ENCODE data around the gene FAM221A.

FAM221A gene

GRCh38 chr7:23658831-23659427 lies 21.1 kb upstream of the FAM221A start:
- H3K36me3 ChIP-seq: no peaks in the 10 kb centered on the region
- no peak overlapping the region for H3K4me3 ChIP-seq (ENCODE audit: low read depth, low read length)
- no peaks in the 10 kb centered on the region; the same call in 1 of the 2 replicates for H3K9me3 ChIP-seq
- H3K4me1 ChIP-seq: no peaks in the 10 kb centered on the region
- H3K27me3 ChIP-seq: no peaks in the 10 kb centered on the region
- DNase-seq: no peak
- TF ChIP-seq, protein P1, sequence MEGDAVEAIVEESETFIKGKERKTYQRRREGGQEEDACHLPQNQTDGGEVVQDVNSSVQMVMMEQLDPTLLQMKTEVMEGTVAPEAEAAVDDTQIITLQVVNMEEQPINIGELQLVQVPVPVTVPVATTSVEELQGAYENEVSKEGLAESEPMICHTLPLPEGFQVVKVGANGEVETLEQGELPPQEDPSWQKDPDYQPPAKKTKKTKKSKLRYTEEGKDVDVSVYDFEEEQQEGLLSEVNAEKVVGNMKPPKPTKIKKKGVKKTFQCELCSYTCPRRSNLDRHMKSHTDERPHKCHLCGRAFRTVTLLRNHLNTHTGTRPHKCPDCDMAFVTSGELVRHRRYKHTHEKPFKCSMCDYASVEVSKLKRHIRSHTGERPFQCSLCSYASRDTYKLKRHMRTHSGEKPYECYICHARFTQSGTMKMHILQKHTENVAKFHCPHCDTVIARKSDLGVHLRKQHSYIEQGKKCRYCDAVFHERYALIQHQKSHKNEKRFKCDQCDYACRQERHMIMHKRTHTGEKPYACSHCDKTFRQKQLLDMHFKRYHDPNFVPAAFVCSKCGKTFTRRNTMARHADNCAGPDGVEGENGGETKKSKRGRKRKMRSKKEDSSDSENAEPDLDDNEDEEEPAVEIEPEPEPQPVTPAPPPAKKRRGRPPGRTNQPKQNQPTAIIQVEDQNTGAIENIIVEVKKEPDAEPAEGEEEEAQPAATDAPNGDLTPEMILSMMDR (IDR thresholded peaks at IDR 0.05; ENCODE audit: low read depth, low read length): no peak

- Histone ChIP-seq H3K4me1 (no peaks in the 10 kb centered on the region), H3K27me3 (no peaks in the 10 kb centered on the region), H3K36me3 (no peaks in the 10 kb centered on the region), H3K9me3 (no peaks in the 10 kb centered on the region; the same call in 1 of the 2 replicates), H3K4me3 (ENCODE audit: low read depth, low read length) (no peak overlapping the region)
- TF ChIP-seq, protein P1 (IDR thresholded peaks at IDR 0.05; ENCODE audit: low read depth, low read length): no peak
- DNase-seq: no peak
Observed at GRCh38 chr7:23661385-23661784, 18.6 kb upstream of the FAM221A start.

DNA sequence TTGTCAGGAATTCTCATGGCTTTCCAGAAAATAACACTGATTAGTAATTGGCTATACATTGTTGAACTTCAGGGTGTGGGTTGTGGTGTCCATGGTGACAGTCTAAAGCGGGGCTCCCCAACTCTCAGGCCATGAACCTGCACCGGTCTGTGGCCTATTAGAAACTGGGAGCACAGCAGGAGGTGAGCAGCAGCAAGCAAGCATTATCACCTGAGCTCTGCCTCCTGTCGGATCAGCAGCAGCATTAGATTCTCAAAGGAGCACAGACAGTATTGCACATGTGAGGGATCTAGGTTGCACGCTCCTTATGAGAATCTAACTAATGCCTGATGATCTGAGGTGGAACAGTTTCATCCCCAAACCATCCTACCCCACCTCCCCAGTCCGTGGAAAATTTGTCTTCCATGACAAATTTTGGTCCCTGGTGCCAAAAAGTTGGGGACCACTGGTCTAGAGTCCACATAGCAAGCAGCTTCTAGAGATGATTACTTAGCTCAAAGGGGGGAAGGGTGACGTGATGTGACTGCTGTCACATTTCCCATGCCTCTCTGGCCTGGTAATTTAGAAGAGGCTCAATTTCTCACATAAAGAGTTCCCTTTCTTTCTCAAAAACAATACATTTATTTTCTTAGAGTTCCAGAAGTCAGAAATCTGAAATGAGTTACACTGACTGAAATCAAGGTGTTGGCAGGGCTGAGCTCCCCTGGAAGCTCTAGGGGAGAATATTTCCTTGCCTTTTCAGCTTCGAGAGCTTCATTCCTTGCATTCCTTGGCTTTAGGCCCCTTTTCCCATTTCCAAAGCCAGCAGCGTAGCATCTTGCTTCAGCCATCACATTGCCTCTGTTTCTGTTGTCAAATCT lies 17.6 kb upstream of the FAM221A start:
- DNase-seq: no peak
- no peaks in the 10 kb centered on the region for H3K27me3 ChIP-seq
- H3K4me1 ChIP-seq: no peaks in the 10 kb centered on the region
- H3K9me3 ChIP-seq: no peaks in the 10 kb centered on the region; the same call in 1 of the 2 replicates
- no peak overlapping the region for H3K4me3 ChIP-seq (ENCODE audit: low read depth, low read length)
- TF ChIP-seq, protein P1 (IDR thresholded peaks at IDR 0.05; ENCODE audit: low read depth, low read length): no peak
- H3K36me3 ChIP-seq: no peaks in the 10 kb centered on the region

DNA sequence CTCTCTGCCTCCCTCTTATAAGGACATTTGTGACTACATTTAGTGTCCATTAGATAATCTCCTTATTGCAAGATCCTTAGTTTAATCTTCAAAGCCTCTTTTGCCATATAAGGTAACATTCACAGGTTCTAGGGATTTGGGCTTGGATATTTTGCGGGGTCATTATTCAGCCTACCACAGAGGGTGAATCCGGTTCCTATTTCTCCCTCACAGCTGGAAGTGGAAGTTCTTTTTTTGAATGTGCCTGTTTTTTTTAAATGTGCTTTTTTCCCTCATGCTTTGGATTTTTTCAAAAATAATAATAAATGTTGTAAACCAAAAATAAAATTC lies 17.1 kb upstream of the FAM221A start:
- Histone ChIP-seq H3K4me1 (no peaks in the 10 kb centered on the region), H3K27me3 (no peaks in the 10 kb centered on the region), H3K36me3 (no peaks in the 10 kb centered on the region), H3K9me3 (no peaks in the 10 kb centered on the region; the same call in 1 of the 2 replicates), H3K4me3 (ENCODE audit: low read depth, low read length) (no peak overlapping the region)
- no peak for DNase-seq
- TF ChIP-seq, protein P1 (IDR thresholded peaks at IDR 0.05; ENCODE audit: low read depth, low read length): no peak

- TF ChIP-seq, protein P1 (IDR thresholded peaks at IDR 0.05; ENCODE audit: low read depth, low read length): no peak
- no peaks in the 10 kb centered on the region for H3K27me3 ChIP-seq
- H3K4me3 ChIP-seq (ENCODE audit: low read depth, low read length): no peak overlapping the region
- H3K9me3 ChIP-seq: no peaks in the 10 kb centered on the region
- DNase-seq: no peak
- no peaks in the 10 kb centered on the region for H3K4me1 ChIP-seq
- no peaks in the 10 kb centered on the region for H3K36me3 ChIP-seq
Observed at GRCh38 chr7:23664122-23664521, 15.9 kb upstream of the FAM221A start.

DNA sequence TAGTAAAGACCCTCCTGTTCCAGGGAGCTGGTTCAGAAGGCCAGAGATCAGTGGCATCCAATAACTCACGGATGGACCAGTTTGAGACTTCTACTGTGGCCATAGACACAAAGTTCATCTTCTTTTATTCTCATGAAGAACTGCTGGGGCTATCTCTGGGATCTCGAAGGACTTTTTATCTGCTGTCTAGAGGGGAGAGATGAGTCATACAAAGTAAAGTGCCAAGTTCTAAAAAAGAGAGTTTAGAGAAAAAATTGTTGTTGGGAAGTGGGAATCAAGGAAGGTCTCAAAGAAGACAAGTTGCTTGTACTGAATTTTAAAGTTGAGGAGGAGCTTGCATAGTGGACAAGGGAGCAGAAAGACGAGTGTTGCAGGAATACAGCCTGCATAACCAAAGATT lies 8.0 kb upstream of the FAM221A start:
- Histone ChIP-seq H3K27me3 (no peaks in the 10 kb centered on the region; the same call in none of the 2 replicates), H3K36me3 (no peaks in the 10 kb centered on the region), H3K4me1 (no peaks in the 10 kb centered on the region), H3K9me3 (no peaks in the 10 kb centered on the region), H3K4me3 (ENCODE audit: low read depth, low read length) (no peak overlapping the region)
- DNase-seq: no peak
- TF ChIP-seq, protein P1 (IDR thresholded peaks at IDR 0.05; ENCODE audit: low read depth, low read length): no peak
